ENCODE measurements around the gene KRTAP12-1. TPM values are rescaled to one million over a fixed set of nuclear protein-coding genes. Genes with fewer than 3 reads are reported as not detected.

Gene KRTAP12-1
- total RNA-seq, 1 donor from 2014 or later: not detected

- Mint-ChIP-seq H3K27me3 (ENCODE audit: unreplicated experiment) (no peaks in the 10 kb centered on the region), H3K36me3 (ENCODE audit: unreplicated experiment) (peaks cover 32% of the 10 kb centered on the region), H3K4me1 (ENCODE audit: low read depth, unreplicated experiment) (peaks cover 3% of the 10 kb centered on the region), H3K4me3 (ENCODE audit: unreplicated experiment) (no peak overlapping the region), H3K9me3 (ENCODE audit: unreplicated experiment) (peaks cover 7% of the 10 kb centered on the region), H3K27ac (ENCODE audit: unreplicated experiment) (no peak overlapping the region)
- no peak for DNase-seq
- TF ChIP-seq, protein P1, sequence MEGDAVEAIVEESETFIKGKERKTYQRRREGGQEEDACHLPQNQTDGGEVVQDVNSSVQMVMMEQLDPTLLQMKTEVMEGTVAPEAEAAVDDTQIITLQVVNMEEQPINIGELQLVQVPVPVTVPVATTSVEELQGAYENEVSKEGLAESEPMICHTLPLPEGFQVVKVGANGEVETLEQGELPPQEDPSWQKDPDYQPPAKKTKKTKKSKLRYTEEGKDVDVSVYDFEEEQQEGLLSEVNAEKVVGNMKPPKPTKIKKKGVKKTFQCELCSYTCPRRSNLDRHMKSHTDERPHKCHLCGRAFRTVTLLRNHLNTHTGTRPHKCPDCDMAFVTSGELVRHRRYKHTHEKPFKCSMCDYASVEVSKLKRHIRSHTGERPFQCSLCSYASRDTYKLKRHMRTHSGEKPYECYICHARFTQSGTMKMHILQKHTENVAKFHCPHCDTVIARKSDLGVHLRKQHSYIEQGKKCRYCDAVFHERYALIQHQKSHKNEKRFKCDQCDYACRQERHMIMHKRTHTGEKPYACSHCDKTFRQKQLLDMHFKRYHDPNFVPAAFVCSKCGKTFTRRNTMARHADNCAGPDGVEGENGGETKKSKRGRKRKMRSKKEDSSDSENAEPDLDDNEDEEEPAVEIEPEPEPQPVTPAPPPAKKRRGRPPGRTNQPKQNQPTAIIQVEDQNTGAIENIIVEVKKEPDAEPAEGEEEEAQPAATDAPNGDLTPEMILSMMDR (IDR thresholded peaks at IDR 0.05; ENCODE audit: partially characterized antibody, unreplicated experiment): no peak
Measured at GRCh38 chr21:44658913-44659595, 22.9 kb downstream of the KRTAP12-1 start.

- no peak for DNase-seq
- Mint-ChIP-seq H3K9me3 (ENCODE audit: unreplicated experiment) (peaks cover 11% of the 10 kb centered on the region), H3K36me3 (ENCODE audit: unreplicated experiment) (peaks cover 32% of the 10 kb centered on the region), H3K4me3 (ENCODE audit: unreplicated experiment) (no peak overlapping the region), H3K4me1 (ENCODE audit: low read depth, unreplicated experiment) (peaks cover 3% of the 10 kb centered on the region), H3K27ac (ENCODE audit: unreplicated experiment) (no peak overlapping the region), H3K27me3 (ENCODE audit: unreplicated experiment) (no peaks in the 10 kb centered on the region)
- TF ChIP-seq, protein P1 (IDR thresholded peaks at IDR 0.05; ENCODE audit: partially characterized antibody, unreplicated experiment): no peak
Measured at GRCh38 chr21:44658541-44658910, 23.4 kb downstream of the KRTAP12-1 start.

DNA sequence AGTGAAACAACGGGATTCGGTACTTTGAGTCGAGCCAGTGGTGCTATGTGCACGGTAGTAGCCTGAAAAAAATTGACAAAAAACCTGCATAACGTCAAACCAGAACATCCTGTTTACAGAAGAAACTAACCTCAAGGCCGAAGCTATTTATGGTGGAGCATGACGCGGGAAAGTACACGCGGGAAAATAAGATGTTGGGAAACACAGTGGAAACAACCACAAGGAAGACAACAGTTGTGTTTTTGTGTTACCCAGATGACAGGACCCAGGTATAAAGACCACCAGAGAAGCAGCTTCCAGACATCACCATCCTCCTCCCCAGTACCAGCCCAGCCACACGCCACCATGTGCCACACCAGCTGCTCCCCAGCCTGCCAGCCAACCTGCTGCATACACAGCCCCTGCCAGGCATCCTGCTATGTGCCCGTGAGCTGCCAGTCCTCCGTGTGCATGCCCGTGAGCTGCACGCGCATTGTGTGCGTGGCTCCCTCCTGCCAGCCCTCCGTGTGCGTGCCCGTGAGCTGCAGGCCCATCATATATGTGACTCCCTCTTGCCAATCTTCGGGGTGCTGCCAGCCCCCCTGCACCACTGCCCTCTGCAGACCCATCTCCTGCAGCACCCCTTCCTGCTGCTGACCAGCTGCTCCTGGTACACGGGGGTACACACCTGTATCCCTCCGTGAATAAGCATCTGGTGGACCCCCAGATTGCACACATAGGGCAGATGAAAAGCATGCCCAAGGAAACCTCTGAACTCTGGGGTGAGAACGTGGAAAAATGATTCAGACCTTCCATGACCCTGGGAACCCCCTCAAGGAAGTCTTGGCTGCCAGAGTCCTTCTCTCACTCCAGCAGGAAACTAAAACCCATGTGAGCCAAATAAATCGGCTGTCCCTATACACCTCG lies 24.1 kb downstream of the KRTAP12-1 start, which contains the start of gene KRTAP12-3:
KRTAP12-3 (plus strand) TSS at position 298 of the 906 bp plus-strand sequence; CDS start at position 346, 48 bp downstream.
- TF ChIP-seq, protein P1 (IDR thresholded peaks at IDR 0.05; ENCODE audit: partially characterized antibody, unreplicated experiment): no peak
- Mint-ChIP-seq H3K9me3 (ENCODE audit: unreplicated experiment) (peaks cover 11% of the 10 kb centered on the region), H3K4me3 (ENCODE audit: unreplicated experiment) (no peak within 1 kb of the TSS), H3K4me1 (ENCODE audit: low read depth, unreplicated experiment) (peaks cover 3% of the 10 kb centered on the region), H3K36me3 (ENCODE audit: unreplicated experiment) (peaks cover 32% of the 10 kb centered on the region), H3K27me3 (ENCODE audit: unreplicated experiment) (no peaks in the 10 kb centered on the region), H3K27ac (ENCODE audit: unreplicated experiment) (no peak within 1 kb of the TSS)
- no peak for DNase-seq

DNA sequence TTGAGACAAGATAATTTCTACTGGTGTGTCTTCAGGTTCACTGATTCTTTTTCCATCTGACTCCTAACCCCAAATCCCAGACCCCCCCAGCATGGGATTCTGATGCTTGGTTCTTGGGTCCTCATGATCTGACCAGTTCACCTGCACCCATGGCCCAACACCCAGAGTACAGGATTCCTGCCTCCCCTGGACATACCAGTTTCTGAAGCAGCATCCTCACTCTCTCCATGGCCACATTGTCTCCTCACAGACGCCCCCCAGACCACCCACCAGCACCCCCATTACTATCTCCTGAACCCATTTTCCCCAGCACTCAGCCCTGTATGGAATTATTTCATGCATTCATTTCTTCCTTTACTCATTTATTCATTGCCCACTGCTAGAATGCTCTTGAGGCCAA lies 25.1 kb downstream of the KRTAP12-1 start:
- no peak for DNase-seq
- peaks cover 3% of the 10 kb centered on the region for H3K4me1 Mint-ChIP-seq (ENCODE audit: low read depth, unreplicated experiment)
- H3K36me3 Mint-ChIP-seq (ENCODE audit: unreplicated experiment): peaks cover 32% of the 10 kb centered on the region
- peaks cover 11% of the 10 kb centered on the region for H3K9me3 Mint-ChIP-seq (ENCODE audit: unreplicated experiment)
- TF ChIP-seq, protein P1 (IDR thresholded peaks at IDR 0.05; ENCODE audit: partially characterized antibody, unreplicated experiment): no peak
- no peak overlapping the region for H3K4me3 Mint-ChIP-seq (ENCODE audit: unreplicated experiment)
- H3K27ac Mint-ChIP-seq (ENCODE audit: unreplicated experiment): no peak overlapping the region
- H3K27me3 Mint-ChIP-seq (ENCODE audit: unreplicated experiment): no peaks in the 10 kb centered on the region
